NB4 (cell line): ENCODE results near the gene IL36G.

ENCODE experiments used
- CTCF ChIP-seq: IDR thresholded peaks from one replicate; pipeline ENCODE4 v1.5.1; 2012; ENCODE audit warnings: low read depth, low read length
- MAX ChIP-seq: IDR thresholded peaks from 2 replicates; pipeline ENCODE4 v1.6.1; 2011; ENCODE audit warnings: low read depth, low read length
- POLR2A ChIP-seq: IDR thresholded peaks from 2 replicates; pipeline ENCODE4 v1.6.1; 2011; ENCODE audit warnings: mild to moderate bottlenecking; ENCODE audit not compliant: insufficient read length; ENCODE audit errors: extremely low read depth

GRCh38 chr2:112980537-112980936 is 2.7 kb downstream of the IL36G start:
- TF ChIP-seq MAX (no peak), CTCF (no peak), POLR2A (no peak)
